Karpas-422 (cell line): ENCODE measurements around the gene EPHB1. TPM values are rescaled to one million over a fixed set of nuclear protein-coding genes. Genes with fewer than 3 reads are reported as not detected.

Experiments used
- DNase-seq: peaks from one replicate; pipeline ENCODE4 v3.0.0-alpha.2; 2015
- H2AFZ ChIP-seq: fragments of 200-600 bp; sonication (generic); 2 replicates; pipeline ENCODE4 v1.6.1; 2014; ENCODE audit warnings: antibody characterized with exemption, low read length, mixed read lengths
- H3K27ac ChIP-seq: fragments of 200-600 bp; sonication (generic); 2 replicates; pipeline ENCODE4 v1.5.1; 2014; ENCODE audit warnings: mild to moderate bottlenecking, low read length, moderate library complexity
- H3K27me3 ChIP-seq: fragments of 200-600 bp; sonication (generic); 2 replicates; pipeline ENCODE4 v1.6.1; 2014; ENCODE audit warnings: low read length, mixed read lengths
- H3K36me3 ChIP-seq: fragments of 200-600 bp; sonication (generic); 2 replicates; pipeline ENCODE4 v1.6.1; 2014; ENCODE audit warnings: low read length, mixed read lengths; ENCODE audit not compliant: insufficient read depth
- H3K4me1 ChIP-seq: fragments of 200-600 bp; sonication (generic); 2 replicates; pipeline ENCODE4 v1.6.1; 2014; ENCODE audit warnings: mild to moderate bottlenecking, low read length, mixed read lengths
- H3K4me2 ChIP-seq: fragments of 200-600 bp; sonication (generic); 2 replicates; pipeline ENCODE4 v1.6.1; 2014; ENCODE audit warnings: low read length, low read depth, mild to moderate bottlenecking; ENCODE audit not compliant: poor library complexity, severe bottlenecking
- H3K4me3 ChIP-seq: fragments of 200-600 bp; sonication (generic); 2 replicates; pipeline ENCODE4 v1.5.1; 2014; ENCODE audit warnings: mild to moderate bottlenecking, antibody characterized with exemption, low read length, mixed read lengths
- H3K79me2 ChIP-seq: fragments of 200-600 bp; sonication (generic); 2 replicates; pipeline ENCODE4 v1.6.1; 2014; ENCODE audit warnings: mild to moderate bottlenecking, low read length, mixed read lengths
- H3K9ac ChIP-seq: fragments of 200-600 bp; sonication (generic); 2 replicates; pipeline ENCODE4 v1.6.0; 2014; ENCODE audit warnings: low read length
- H3K9me2 ChIP-seq: fragments of 200-600 bp; sonication (generic), shearing (Covaris generic); replicated peaks from 2 replicates; pipeline ENCODE4 v1.6.0; 2014; ENCODE audit warnings: mild to moderate bottlenecking, low read length, moderate library complexity; ENCODE audit not compliant: insufficient read depth
- H3K9me3 ChIP-seq: fragments of 300-700, 200-600 bp; sonication (generic); 2 replicates; pipeline ENCODE4 v1.6.1; 2014; ENCODE audit warnings: low read length, mixed read lengths
- H4K20me1 ChIP-seq: fragments of 200-600 bp; sonication (generic); 2 replicates; pipeline ENCODE4 v1.6.1; 2014; ENCODE audit warnings: mild to moderate bottlenecking, antibody characterized with exemption, low read length, low read depth; ENCODE audit not compliant: insufficient read depth
- total RNA-seq: library from RNA; depleted of rRNA; stranded (reverse); fragments of >200 nt; shearing (Covaris generic); gene quantifications from 2 replicates; pipeline ENCODE4 v1.2.3, GENCODE V29; 2014; ENCODE audit warnings: low replicate concordance

EPHB1 gene
- total RNA-seq, 1 experiment from 2014 or later: 24.1 TPM

DNA sequence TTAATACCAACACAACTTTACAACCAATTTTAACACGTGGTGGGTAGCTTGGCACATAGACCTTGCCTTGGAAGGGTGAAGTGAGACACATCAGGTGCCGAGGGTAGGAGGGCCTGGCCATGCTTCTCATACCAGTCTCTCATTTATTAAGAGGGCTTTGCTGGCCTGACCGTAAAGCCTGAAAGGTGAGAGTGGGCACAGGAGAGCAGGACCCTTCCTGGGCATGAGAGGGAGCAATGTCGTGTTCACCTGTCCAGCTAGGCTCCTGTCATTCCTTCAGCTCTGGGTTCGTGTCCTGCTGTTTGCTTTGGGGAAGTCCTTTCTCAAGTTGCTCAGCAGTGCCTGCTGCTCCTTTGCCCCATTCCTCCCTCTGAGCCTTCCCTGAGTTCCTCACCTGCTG lies 294.4 kb downstream of the EPHB1 start:
- no peaks in the 10 kb centered on the region for H3K27me3 ChIP-seq
- H3K4me1 ChIP-seq: no peaks in the 10 kb centered on the region
- no peak overlapping the region for H3K4me2 ChIP-seq
- no peak for DNase-seq
- H3K9ac ChIP-seq: no peak overlapping the region
- no peak overlapping the region for H3K4me3 ChIP-seq
- no peaks in the 10 kb centered on the region for H3K9me3 ChIP-seq
- H3K36me3 ChIP-seq: no peaks in the 10 kb centered on the region
- no peak overlapping the region for H3K27ac ChIP-seq
- H3K79me2 ChIP-seq: no peaks in the 10 kb centered on the region
- no peaks in the 10 kb centered on the region for H4K20me1 ChIP-seq
- H3K9me2 ChIP-seq: no peaks in the 10 kb centered on the region
- H2AFZ ChIP-seq: no peak overlapping the region

DNA sequence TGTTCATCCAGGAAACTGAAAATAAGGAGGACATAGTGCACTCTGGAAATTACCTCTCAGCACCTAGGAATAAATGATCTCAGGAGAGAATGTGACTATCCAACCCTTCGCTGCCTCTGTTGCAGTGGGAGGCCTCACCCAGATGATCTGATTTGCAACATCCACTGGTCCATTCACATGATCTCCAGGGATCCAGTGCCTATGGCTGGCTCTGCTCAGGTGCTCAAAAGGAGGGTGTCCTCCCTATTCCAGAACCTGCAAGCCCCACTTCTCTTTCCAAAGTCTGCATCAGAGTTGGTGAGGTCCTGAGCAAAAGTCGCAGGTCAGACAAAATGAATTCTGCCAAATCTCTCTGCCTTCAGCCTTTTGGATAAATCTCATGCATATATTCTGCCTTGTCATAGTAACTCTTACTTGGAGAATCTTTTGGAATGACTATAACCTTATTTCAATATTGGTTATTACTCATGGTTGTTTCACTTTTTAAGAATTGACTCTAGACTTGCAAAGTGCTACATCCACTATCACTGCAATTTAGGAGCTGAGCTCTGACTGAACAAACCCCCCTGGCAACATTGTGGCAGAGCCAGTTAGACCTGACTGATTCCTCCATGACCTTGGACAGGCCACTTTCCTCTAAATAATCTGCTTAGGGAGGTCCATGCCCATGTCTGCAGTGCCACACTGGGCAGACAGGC lies 295.1 kb downstream of the EPHB1 start:
- H3K4me2 ChIP-seq: no peak overlapping the region

DNA sequence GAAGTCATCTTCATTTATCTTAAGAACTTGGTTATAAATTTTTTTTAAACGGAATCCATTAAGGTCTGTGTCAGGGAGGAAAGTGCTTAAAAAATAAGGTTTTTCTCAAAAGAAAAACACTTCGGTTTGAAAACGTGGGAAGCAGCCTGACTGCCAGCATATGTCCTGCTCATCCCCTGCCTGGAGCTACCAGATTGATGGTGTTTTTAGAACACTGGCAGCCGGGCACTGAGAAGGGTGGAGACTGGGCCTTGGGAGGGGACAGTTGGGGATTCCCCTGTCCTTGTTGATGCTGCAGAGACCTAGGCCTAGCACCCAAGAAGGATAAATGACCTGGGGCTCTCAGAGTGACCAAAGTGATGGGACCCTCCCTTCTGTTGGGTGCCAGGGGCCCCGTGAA lies 296.9 kb downstream of the EPHB1 start:
- no peaks in the 10 kb centered on the region for H3K27me3 ChIP-seq
- no peak overlapping the region for H3K27ac ChIP-seq
- no peaks in the 10 kb centered on the region for H3K9me3 ChIP-seq
- no peak overlapping the region for H3K9ac ChIP-seq
- H3K4me3 ChIP-seq: no peak overlapping the region
- no peak overlapping the region for H3K4me2 ChIP-seq
- no peak overlapping the region for H2AFZ ChIP-seq
- no peaks in the 10 kb centered on the region for H3K36me3 ChIP-seq
- H3K9me2 ChIP-seq: no peaks in the 10 kb centered on the region
- H3K79me2 ChIP-seq: no peaks in the 10 kb centered on the region
- no peak for DNase-seq
- H3K4me1 ChIP-seq: no peaks in the 10 kb centered on the region
- no peaks in the 10 kb centered on the region for H4K20me1 ChIP-seq

More for the DNA sequence above, 295.1 kb downstream of the EPHB1 start:
- no peaks in the 10 kb centered on the region for H3K9me2 ChIP-seq
- no peaks in the 10 kb centered on the region for H4K20me1 ChIP-seq
- H3K79me2 ChIP-seq: no peaks in the 10 kb centered on the region
- H3K9me3 ChIP-seq: no peaks in the 10 kb centered on the region
- H3K4me1 ChIP-seq: no peaks in the 10 kb centered on the region
- no peaks in the 10 kb centered on the region for H3K27me3 ChIP-seq
- no peak overlapping the region for H3K27ac ChIP-seq
- no peak overlapping the region for H2AFZ ChIP-seq
- no peak overlapping the region for H3K9ac ChIP-seq
- no peaks in the 10 kb centered on the region for H3K36me3 ChIP-seq
- no peak overlapping the region for H3K4me3 ChIP-seq
- DNase-seq: no peak

DNA sequence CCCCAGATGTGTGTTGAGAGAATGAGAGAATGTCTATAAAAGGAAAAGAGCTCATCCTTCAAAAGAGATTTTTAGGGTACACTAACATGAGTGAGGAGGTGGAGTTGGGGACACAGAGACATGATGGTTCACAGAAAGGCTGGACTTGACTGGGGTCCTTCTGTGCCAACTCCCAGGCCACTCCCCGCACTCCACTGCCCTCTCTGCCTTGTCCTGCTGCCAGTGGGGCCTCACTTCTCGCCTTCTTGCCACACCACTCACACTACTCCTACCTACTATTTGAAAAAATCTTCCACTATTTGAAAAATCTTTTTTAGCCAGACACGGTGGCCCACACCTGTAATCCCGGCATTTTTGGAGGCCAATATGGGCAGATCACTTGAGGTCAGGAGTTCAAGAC lies 298.1 kb downstream of the EPHB1 start:
- H3K4me2 ChIP-seq: no peak overlapping the region
- no peaks in the 10 kb centered on the region for H3K36me3 ChIP-seq
- no peaks in the 10 kb centered on the region for H3K9me3 ChIP-seq
- H4K20me1 ChIP-seq: 0 out of 2 replicates have a peak, but pooled peaks cover 3% of the 10 kb centered on the region
- DNase-seq: no peak
- no peak overlapping the region for H3K27ac ChIP-seq
- H3K9ac ChIP-seq: no peak overlapping the region
- H3K4me3 ChIP-seq: no peak overlapping the region
- no peaks in the 10 kb centered on the region for H3K9me2 ChIP-seq
- H3K27me3 ChIP-seq: no peaks in the 10 kb centered on the region
- H3K4me1 ChIP-seq: no peaks in the 10 kb centered on the region
- H3K79me2 ChIP-seq: no peaks in the 10 kb centered on the region
- H2AFZ ChIP-seq: no peak overlapping the region

DNA sequence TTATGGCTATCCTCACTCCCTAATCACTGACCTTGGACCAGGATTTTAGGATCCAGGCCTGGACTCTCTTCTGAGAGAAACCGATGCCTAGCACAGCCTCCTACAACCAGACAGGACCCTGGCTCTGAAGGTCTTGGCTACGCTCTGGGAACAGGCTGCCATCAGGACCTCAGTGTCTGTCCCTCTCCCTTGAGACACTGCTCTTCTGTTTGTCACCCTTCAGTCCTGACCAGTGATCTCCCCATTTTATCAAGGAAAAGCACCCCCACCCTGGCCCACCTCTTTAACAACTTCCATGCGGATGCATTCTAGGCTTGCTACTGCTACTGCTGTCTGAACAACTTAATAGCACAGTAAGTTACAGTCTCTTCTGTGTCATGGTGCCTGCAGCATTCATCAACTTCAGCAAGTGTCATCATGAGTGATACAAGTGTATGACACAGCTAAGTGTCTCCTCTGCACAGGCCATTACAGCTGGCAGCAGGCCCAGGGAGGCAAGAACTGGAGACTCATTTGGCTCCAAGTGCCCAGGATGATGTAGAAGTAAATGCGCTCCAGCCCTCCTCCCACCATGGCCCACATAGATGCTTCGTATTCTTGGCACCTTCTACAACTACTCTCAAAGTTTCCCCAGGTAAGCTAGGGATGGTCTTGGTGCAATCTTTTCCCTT lies 302.4 kb downstream of the EPHB1 start:
- Histone ChIP-seq H3K9me2 (no peaks in the 10 kb centered on the region), H3K4me3 (no peak overlapping the region), H3K27ac (no peak overlapping the region), H4K20me1 (peaks cover 17% of the 10 kb centered on the region; the same call in 1 of the 2 replicates), H3K9me3 (no peaks in the 10 kb centered on the region), H3K9ac (no peak overlapping the region), H3K4me2 (no peak overlapping the region), H2AFZ (no peak overlapping the region), H3K4me1 (peaks cover 6% of the 10 kb centered on the region; the same call in 1 of the 2 replicates), H3K79me2 (no peaks in the 10 kb centered on the region), H3K36me3 (no peaks in the 10 kb centered on the region), H3K27me3 (no peaks in the 10 kb centered on the region)
- no peak for DNase-seq

DNA sequence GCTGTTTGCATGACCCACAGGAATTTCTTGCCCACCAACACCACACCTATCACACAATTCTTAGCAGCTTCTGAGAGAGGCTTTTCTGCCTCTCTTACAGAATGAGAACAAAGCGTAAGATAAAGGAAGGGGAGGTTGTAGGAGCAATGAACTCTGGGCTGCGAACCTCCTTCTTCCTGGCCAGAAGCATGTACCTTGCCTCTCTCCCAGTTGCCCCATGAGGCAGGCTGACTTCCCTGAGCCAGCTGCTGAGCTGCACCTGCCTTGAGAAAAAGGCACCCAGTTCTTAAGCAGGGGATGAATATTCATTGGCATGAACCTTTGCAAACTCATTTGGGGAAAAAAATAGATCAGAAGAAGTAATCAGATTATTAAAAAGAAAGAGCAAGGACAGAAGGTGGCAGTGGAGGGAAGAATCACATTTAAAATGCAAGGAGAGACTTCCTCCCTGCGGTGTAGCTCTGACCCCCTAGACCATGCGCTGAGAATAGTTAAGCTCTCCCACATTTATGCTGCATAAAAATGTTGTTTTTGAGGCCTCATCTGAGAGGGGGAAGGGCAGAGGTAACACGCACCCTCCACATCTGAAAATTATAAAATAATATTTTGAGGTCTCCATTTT lies 304.8 kb downstream of the EPHB1 start:
- no peaks in the 10 kb centered on the region for H3K79me2 ChIP-seq
- H4K20me1 ChIP-seq: peaks cover 17% of the 10 kb centered on the region; the same call in 1 of the 2 replicates
- H3K4me1 ChIP-seq: peaks cover 6% of the 10 kb centered on the region; the same call in 1 of the 2 replicates
- H2AFZ ChIP-seq: no peak overlapping the region
- H3K4me3 ChIP-seq: no peak overlapping the region
- no peak for DNase-seq
- no peak overlapping the region for H3K27ac ChIP-seq
- H3K9me2 ChIP-seq: no peaks in the 10 kb centered on the region
- H3K9me3 ChIP-seq: no peaks in the 10 kb centered on the region
- H3K36me3 ChIP-seq: no peaks in the 10 kb centered on the region
- no peak overlapping the region for H3K4me2 ChIP-seq
- no peak overlapping the region for H3K9ac ChIP-seq
- no peaks in the 10 kb centered on the region for H3K27me3 ChIP-seq

DNA sequence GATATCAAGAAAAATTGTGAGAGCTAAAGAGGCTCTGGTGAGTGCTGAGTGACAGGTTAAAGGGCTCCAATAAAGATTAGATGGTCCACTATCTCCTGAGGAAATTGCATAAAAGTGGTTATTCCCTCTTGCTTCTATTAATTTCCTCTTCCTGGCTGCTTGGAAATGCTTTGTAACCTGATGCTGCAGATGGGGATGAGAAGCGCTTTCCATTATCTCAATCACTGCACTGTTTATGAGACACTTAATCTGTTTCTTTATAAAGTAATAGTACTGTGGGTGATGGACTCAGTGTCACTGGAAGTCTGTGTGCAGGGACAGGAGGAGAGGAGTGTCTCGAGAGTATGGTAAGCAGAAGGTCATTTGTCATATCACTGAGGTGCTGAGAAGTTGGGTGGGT lies 305.3 kb downstream of the EPHB1 start:
- Histone ChIP-seq H3K9ac (no peak overlapping the region), H4K20me1 (peaks cover 17% of the 10 kb centered on the region; the same call in 1 of the 2 replicates), H3K27ac (no peak overlapping the region), H2AFZ (no peak overlapping the region), H3K36me3 (no peaks in the 10 kb centered on the region), H3K79me2 (no peaks in the 10 kb centered on the region), H3K4me3 (no peak overlapping the region), H3K9me3 (no peaks in the 10 kb centered on the region), H3K4me2 (no peak overlapping the region), H3K27me3 (no peaks in the 10 kb centered on the region), H3K4me1 (peaks cover 6% of the 10 kb centered on the region; the same call in 1 of the 2 replicates), H3K9me2 (no peaks in the 10 kb centered on the region)
- no peak for DNase-seq

DNA sequence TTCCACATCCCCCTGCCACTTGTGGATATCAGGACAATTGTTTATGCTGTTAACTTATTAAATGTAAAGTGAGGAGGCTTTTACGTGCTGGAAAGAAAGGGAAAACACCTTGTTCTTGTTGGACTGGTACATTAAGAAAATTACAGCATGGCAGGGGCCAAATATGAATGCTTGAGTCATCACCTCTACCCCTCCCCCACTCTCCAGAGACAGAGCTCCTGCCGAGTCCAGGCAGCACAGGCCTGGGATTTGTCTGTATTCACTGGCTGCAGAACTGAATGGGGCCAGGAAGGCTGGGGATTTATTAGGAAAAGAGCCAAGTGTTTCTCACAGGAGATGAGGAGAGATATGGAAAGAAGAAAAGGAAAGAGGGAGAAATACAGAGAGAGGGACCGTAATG lies 308.9 kb downstream of the EPHB1 start:
- peaks cover 6% of the 10 kb centered on the region; the same call in 1 of the 2 replicates for H3K4me1 ChIP-seq
- H3K9me3 ChIP-seq: no peaks in the 10 kb centered on the region
- H3K27ac ChIP-seq: no peak overlapping the region
- H3K36me3 ChIP-seq: no peaks in the 10 kb centered on the region
- H3K4me2 ChIP-seq: no peak overlapping the region
- H3K9ac ChIP-seq: no peak overlapping the region
- H2AFZ ChIP-seq: no peak overlapping the region
- no peaks in the 10 kb centered on the region for H3K79me2 ChIP-seq
- H3K9me2 ChIP-seq: no peaks in the 10 kb centered on the region
- H3K4me3 ChIP-seq: no peak overlapping the region
- no peak for DNase-seq
- H4K20me1 ChIP-seq: peaks cover 19% of the 10 kb centered on the region; the same call in 1 of the 2 replicates
- H3K27me3 ChIP-seq: no peaks in the 10 kb centered on the region
